GM18870 (cell line): ENCODE measurements around the gene WDR87.
"Not testable (repeated sequence)": the region's sequence is repeated elsewhere in the genome, so short reads cannot be mapped to it uniquely, and the experiment has no call there.

ENCODE experiments used
- ATAC-seq: cut with Tn5 transposase; IDR thresholded peaks from one replicate; pipeline ENCODE4 v1.9.1; 2021; ENCODE audit warnings: moderate library complexity; ENCODE audit not compliant: unreplicated experiment

The WDR87 gene

DNA sequence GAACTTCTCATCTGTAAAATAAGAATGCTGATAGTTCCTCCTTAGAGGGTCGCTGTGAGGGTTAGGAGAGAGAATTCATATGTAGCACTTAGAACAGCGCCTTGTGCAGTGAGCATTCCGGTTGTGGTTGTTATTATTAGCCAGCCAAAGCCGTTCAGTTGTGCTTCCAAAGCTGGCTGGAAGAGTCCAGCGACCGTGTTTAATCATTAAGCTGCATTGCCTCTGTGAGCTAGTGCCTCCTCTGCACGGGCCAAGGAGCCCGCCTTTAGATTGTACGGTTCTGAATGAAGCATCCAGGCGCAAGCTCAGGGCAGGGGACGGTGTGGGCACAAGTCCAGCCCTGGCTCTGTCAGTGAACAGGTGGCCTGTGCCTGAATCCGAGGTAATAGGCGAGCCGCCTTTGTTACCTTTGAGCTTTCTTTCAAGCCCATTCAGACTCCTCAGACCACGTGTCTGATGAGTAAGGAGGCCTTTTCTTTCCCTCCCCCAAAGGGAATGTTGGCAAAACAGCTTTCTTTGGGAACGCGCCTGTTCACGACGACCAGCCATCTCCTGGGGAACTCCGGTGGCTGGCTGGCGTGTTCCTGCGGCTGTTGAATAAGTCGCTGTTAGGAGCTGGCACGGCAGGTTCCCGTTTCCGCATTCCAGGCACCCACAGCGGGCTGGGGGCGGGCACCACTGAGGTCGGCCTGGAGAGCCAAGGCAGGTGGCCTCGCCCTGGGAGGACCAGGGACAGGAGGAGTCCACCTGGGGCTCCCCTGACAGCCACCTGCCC is 25.7 kb upstream of the WDR87 start:
- ATAC-seq: peak; percentile 41

DNA sequence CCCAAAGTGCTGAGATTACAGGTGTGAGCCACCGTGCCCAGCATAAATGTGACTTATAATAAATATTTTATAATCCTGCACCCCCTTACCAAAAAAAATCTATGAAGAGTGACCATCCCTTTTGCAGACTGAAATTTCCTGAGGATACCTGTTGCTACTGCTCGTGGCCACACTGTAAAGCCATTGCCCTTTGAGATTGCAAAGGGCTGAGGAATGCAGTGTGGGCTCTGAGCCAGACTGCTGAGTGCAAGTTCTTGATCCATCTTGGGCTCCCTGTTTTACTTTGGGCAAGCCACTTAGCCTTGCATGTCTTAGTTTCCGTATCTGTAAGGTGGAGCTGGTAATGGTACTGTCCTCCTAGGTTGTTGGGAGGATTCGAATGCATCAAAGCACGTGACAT is 24.0 kb upstream of the WDR87 start:
- no peak for ATAC-seq

GRCh38 chr19:37929355-37929923 is 23.0 kb upstream of the WDR87 start:
- no peak for ATAC-seq

GRCh38 chr19:37928527-37929286 is 22.3 kb upstream of the WDR87 start:
- ATAC-seq: peak; percentile 54

DNA sequence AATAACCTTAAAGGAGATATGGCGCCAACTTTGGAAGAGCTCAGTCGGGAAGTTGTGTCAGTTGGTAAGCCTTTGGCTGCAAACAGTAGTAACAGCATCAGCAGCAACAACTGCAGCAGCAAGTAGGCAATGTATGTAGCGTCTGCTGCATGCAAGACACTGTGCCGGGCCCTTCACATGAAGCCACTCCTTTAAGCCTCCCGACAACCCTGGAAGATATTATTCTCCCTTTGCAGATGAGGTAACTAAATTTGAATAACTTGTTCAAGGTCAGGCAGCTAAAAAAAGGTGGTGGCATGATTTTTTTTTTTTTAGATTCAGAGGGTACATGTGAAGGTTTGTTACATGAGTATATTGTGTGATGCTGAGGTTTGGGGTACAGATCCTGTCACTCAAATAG is 20.3 kb upstream of the WDR87 start:
- no peak for ATAC-seq

DNA sequence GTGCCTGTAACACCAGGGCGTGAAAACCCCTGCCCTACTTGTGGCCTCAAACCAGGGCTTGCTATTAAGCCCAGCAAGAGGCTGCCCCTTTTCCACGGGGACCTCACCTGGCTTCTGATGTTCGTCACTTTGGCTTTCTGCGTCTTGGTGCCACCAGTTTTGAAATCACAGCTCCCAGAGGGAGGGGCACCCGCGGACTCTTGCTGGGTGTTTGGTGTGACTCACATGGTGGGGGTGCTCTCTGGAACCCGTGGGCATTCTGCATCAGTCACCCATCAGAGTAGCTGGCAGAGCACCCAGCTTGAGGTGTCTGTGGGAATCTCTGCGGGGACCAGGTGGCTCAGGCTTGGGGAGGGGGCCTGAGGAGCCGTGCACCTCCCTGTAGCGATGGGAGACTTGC is 19.9 kb upstream of the WDR87 start:
- no peak for ATAC-seq

DNA sequence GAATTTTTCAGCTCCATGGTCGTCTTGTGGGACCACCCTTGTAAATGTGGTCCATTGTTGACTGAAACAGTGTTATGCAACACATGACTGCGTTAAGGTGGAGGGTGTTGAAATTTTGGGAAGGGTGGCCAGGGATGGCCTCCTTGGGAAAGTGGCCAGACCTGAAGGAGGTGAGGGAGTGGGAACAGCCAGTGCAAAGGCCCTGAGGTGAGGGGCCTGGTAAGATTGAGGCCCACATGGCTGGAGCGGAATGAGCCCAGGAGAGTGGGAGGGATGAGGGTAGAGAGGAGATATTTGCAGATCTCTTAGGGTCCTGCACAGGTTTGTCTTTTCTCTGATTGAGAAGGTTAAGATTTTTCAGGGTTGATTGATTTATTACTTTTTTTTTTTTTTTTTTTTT is 18.8 kb upstream of the WDR87 start:
- no peak for ATAC-seq

DNA sequence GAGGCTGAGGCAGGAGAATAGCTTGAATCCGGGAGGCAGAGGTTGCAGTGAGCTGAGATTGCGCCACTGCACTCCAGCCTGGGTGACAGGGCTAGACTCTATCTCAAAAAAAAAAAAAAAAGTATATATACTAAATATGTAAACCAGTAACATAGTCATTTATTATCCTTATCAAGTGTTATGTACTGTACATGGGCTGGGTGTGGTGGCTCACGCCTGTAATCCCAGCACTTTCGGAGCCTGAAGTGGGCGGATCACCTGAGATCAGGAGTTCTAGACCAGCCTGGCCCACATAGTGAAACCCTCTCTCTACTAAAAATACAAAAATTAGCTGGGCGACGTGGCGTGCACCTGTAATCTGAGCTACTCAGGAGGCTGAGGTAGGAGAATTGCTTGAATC is 18.2 kb upstream of the WDR87 start:
- not testable (repeated sequence) for ATAC-seq

- no peak for ATAC-seq
Measured at GRCh38 chr19:37920591-37921450, 14.4 kb upstream of the WDR87 start.

GRCh38 chr19:37914908-37915307 is 8.5 kb upstream of the WDR87 start:
- no peak for ATAC-seq

DNA sequence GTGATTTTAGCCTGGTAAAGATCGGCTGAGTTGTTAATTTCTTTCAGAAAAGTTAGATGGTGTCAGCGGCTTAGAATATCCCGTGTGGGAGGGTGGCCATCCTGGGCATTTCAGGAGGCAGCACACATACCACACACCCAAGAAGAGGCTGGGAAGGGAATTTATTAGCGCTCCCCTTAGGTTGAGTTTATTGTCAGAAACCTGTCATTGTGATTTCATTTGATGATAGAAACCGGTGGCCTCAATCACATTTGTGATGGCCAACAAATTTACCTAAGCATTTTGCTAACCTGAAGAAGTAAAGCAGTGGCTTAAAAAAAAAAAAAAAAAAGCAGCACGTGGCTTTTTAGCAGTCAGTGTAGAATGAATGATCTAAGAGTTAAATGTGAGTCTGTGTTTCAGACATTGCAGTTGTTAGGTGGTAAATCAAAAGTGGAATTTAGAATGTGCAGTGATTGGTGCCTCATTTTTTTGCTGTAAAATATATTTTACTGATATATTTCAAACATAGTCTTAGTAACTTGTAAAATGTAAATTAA is 3.3 kb upstream of the WDR87 start:
- ATAC-seq: no peak

DNA sequence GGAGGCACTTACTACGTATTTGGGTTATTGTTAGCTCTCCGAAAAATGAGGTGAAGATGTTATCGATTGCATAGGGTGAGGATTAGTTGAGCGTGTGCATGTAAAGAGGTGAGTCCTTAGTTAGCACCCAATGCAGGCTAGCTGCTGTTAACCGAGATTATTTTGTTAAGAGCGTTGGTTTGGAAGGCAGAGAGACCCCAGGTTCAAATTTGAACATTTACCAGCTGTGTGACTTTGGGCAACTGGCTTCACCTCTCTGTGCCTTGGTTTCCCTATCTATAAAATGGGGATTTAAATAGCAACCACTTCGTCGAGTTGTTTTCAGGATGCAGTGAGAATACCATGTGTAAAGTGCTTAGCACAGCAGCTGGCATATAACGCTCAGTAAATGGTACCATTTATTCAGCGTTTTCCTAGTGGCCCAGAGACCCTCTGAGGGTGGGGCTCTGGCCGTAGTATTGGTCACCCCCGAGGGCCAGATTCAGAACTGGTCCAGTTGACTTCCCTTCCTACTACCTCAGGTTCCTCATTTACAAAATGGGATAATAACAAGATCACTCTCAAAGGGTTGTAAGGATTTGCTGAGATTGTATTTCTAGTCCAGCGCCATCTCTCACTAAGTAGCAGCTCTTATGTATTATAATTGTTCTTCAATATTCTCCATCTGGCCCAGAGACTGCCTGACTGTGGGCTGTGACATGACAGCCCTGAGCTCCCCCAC is 1.5 kb upstream of the WDR87 start:
- ATAC-seq: no peak

DNA sequence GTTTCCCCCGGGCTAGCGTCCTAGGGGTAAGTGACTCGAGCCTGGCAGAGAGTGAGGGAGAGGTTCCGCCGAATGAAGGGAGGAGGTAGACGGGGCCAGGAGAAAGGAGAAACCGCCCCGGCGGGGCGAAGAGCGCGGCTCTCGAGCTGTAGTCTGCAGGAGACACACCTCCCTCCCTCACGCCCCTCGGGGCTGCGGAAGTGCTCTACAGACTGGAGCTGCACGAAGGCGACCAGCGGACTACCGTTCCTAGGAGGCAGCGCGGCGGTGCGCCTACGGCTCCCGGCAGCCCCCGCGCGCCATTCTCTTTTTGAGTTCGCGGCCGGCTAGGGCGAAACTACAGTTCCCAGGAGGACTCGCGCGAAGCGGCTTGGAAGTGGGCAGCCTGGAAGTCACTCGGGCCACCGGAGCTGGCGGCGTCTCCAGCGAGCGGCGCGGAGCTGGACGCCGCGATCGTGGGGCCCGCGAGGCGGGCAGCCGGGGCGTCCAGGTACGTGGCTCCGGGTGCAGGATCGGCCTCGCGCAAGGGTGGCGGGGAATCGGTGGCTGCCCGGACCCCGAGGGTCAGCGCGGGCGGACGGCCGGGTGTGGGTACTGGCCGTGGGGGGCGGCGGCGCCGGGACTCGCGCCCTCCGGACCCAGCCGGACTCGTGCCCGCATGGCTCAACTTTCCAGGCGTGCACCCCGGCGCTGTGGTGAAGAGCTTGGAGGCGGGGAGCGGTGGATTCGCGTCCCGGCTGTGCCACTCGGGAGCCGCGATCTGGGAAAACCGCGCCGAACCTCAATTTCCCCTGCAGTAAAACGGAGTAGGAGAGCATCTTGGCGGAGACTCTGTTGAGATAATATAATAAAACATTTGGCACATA is 708 bp upstream of the WDR87 start, which contains the start of gene SIPA1L3:
Gene SIPA1L3 (plus strand): TSS at position 340 of the 866 bp plus-strand sequence. CDS start 174,358 bp downstream, outside the sequence.
- peak; percentile 78 for ATAC-seq

GRCh38 chr19:37903096-37903495 is 3.3 kb downstream of the WDR87 start:
- no peak for ATAC-seq

DNA sequence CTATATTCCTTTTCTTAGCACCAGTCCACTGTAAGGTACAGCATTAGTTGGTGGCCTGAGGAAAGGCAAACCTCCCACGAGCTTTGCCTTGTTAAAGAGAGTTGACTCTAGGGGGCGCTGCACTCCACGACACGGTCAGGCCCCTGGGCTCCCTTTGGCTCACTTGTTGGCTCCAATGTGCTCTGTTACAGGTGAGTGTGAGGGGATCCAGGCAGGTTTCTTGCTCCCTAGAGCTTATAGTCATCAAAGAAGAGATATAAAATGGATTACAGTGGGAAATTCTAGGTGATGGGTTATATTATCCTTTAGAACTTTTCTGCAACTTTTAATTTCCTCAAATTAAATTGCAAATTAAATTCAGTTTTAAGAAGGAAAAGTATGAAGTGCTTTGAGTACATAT is 3.7 kb downstream of the WDR87 start:
- ATAC-seq: no peak

DNA sequence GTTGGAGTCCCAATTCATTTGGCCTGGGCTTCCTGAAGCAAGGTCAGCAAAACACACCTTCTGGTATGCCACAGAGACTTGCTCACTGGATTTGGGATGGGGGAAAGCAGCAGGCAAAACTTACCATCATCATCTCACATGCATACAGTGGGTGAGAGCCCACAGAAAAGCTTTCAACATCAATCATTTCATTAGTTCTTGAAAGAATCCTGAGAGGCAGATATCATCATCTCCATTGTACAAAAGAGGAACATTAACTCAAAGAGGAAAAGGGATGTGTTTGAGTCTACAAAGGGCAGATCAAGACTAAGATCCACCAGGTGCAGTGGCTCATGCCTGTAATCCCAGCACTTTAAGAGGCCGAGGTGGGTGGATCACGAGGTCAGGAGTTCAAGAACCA is 6.4 kb downstream of the WDR87 start:
- ATAC-seq: no peak

DNA sequence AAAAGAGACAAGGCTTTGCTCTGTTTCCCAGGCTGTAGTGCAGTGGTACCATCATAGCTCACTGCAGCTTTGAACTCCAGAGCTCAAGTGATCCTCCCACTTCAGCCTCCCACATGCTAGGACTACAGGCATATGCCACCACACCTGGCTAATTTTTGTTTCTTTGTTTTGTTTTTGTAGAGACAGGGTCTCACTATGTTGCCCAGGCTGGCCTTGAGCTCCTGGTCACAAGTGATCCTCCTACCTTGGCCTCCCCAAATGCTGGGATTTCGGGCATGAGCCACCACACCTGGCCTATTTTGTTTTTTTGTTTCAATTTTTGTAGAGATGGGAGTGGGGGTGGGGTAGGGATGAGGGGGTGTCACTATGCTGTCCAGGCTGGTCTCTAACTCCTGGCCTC is 6.9 kb downstream of the WDR87 start:
- ATAC-seq: no peak

DNA sequence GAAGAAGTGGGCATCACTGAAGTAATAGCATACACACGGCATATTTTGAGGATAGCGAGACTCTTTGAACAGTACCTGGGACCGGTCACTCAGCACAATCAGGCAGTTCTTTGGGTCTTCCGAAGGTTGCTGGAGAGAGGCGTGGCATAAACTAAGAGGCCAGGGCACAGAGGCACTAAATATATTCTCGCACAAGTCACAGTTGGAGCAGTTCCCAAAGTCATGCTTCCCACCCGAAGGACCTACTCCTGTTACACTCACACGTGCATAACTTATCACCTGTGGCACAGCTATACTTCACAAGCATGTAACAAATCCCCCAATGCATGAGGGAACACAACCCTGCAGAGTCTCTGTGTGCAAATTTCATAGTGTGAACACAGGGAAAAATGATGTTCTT is 10.2 kb downstream of the WDR87 start:
- no peak for ATAC-seq
